OCI-LY3 (cell line): ENCODE data around the gene DNAJC9.

Source experiments
- EZH2phosphoT487 ChIP-seq: fragments of 200-600 bp; shearing (Covaris generic); IDR thresholded peaks from 2 replicates; pipeline ENCODE4 v1.6.1; 2018; ENCODE audit warnings: antibody characterized with exemption, mixed run types, low read depth
- TF ChIP-seq, protein P1 (sequence below): fragments of 200-600, 300-600 bp; sonication (generic); IDR thresholded peaks from 2 replicates; pipeline ENCODE4 v1.5.1; 2014; ENCODE audit warnings: antibody characterized with exemption, low read length, low read depth

DNA sequence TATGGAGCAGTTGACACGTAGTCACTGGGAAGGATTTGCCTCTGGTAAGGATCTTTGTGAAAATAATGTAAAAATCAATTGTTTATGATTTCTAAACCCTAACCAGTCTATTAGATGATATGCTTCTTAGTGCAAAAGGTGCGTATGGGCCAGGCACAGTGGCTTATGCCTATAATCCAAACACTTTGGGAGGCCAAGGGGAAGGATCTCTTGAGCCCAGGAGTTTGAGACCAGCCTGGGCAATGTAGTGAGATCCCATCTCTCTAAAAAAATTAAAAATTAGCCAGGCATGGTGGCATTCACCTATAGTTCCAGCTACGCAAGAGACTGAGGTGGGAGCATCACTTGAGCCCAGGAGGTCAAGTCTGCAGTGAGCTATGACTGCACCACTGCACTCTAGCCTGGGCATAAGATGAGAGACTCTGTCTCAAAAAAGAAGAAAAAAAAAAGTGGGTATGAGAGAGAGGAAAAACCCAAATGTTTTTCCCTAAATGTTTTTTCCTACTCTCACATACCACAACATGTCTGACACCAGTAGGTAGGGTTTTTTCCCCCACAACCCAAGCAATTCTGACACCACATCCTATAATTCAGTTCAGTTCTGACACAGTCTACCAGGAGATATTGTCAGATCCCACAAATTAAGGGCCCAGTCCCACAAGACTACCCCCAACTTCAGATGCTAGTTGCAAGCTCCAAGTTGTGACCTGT, 36.5 kb downstream of the DNAJC9 start:
- TF ChIP-seq, protein P1, sequence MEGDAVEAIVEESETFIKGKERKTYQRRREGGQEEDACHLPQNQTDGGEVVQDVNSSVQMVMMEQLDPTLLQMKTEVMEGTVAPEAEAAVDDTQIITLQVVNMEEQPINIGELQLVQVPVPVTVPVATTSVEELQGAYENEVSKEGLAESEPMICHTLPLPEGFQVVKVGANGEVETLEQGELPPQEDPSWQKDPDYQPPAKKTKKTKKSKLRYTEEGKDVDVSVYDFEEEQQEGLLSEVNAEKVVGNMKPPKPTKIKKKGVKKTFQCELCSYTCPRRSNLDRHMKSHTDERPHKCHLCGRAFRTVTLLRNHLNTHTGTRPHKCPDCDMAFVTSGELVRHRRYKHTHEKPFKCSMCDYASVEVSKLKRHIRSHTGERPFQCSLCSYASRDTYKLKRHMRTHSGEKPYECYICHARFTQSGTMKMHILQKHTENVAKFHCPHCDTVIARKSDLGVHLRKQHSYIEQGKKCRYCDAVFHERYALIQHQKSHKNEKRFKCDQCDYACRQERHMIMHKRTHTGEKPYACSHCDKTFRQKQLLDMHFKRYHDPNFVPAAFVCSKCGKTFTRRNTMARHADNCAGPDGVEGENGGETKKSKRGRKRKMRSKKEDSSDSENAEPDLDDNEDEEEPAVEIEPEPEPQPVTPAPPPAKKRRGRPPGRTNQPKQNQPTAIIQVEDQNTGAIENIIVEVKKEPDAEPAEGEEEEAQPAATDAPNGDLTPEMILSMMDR: no peak
- TF ChIP-seq EZH2phosphoT487: no peak
